CD14-positive monocyte (primary cell): ENCODE data around the gene NUP54. TPM values are rescaled to one million over a fixed set of nuclear protein-coding genes. Genes with fewer than 3 reads are reported as not detected.

ENCODE experiments used
- DNase-seq, 3 donors: peaks; one replicate each; pipeline ENCODE4 v3.0.0-alpha.2; 2011 to 2022
- H2AFZ ChIP-seq: 2 replicates; pipeline ENCODE4 v1.6.0; 2012; ENCODE audit warnings: mild to moderate bottlenecking, low read depth, low read length, inconsistent platforms; ENCODE audit not compliant: insufficient read depth, poor library complexity, severe bottlenecking
- H3K27ac ChIP-seq, 2 donors: 1 replicate in 1 of 2; 2 replicates in 1 of 2; pipeline ENCODE4 v1.5.1; 2012 to 2013; ENCODE audit warnings: low read length in 2 of 2, control low read depth in 1 of 2, inconsistent platforms in 1 of 2, low read depth in 1 of 2, mild to moderate bottlenecking in 1 of 2
- H3K27me3 ChIP-seq, 2 donors: one replicate each; pipeline versions ENCODE4 v1.6.0 to v1.6.1; 2011 to 2013; ENCODE audit warnings: low read length in 2 of 2; ENCODE audit not compliant: control insufficient read depth in 2 of 2, insufficient read depth in 2 of 2
- H3K36me3 ChIP-seq, 2 donors: replicated peaks in 1 of 2; 1 replicate in 1 of 2; 2 replicates in 1 of 2; pipeline versions ENCODE4 v1.5.1 to v1.6.1; 2012 to 2013; ENCODE audit warnings: low read length in 2 of 2, control low read depth in 1 of 2, inconsistent platforms in 1 of 2, mild to moderate bottlenecking in 1 of 2; ENCODE audit not compliant: insufficient read depth in 2 of 2, control insufficient read depth in 1 of 2
- H3K4me1 ChIP-seq, 2 donors: 1 replicate in 1 of 2; 2 replicates in 1 of 2; pipeline versions ENCODE4 v1.5.1 to v1.6.1; 2012 to 2013; ENCODE audit warnings: low read length in 2 of 2, control low read depth in 1 of 2, inconsistent platforms in 1 of 2, mild to moderate bottlenecking in 1 of 2, moderate library complexity in 1 of 2; ENCODE audit not compliant: insufficient read depth in 2 of 2, control insufficient read depth in 1 of 2
- H3K4me2 ChIP-seq: replicated peaks from 2 replicates; pipeline ENCODE3; 2012; ENCODE audit warnings: low read length, moderate library complexity, mild to moderate bottlenecking; ENCODE audit not compliant: poor library complexity, severe bottlenecking; ENCODE audit errors: extremely low read depth
- H3K4me3 ChIP-seq, 3 experiments: fragments of 200-600 bp in 1 of 3; sonication (generic) in 1 of 3; replicated peaks in 1 of 3; 1 replicate in 2 of 3; 2 replicates in 1 of 3; pipeline ENCODE4 v1.5.1; 2011 to 2013; ENCODE audit warnings: low read length in 3 of 3, mild to moderate bottlenecking in 3 of 3, control low read depth in 2 of 3, low read depth in 2 of 3, inconsistent platforms in 1 of 3, moderate library complexity in 1 of 3
- H3K79me2 ChIP-seq: 2 replicates; pipeline ENCODE4 v1.6.0; 2012; ENCODE audit warnings: mild to moderate bottlenecking, control low read depth, inconsistent platforms, low read length, moderate library complexity; ENCODE audit not compliant: insufficient read depth
- H3K9ac ChIP-seq: 2 replicates; pipeline ENCODE4 v1.6.0; 2017; ENCODE audit warnings: low read length, mild to moderate bottlenecking; ENCODE audit not compliant: insufficient read depth, poor library complexity, severe bottlenecking
- H3K9me3 ChIP-seq, 2 donors: replicated peaks in 1 of 2; 1 replicate in 1 of 2; 2 replicates in 1 of 2; pipeline versions ENCODE4 v1.5.1 to v1.6.1; 2012 to 2013; ENCODE audit warnings: low read length in 2 of 2, control low read depth in 1 of 2; ENCODE audit not compliant: control insufficient read depth in 1 of 2, insufficient read depth in 1 of 2
- H4K20me1 ChIP-seq: 2 replicates; pipeline ENCODE4 v1.6.0; 2012; ENCODE audit warnings: mild to moderate bottlenecking, low read length, control low read depth, moderate library complexity; ENCODE audit not compliant: insufficient read depth
- H3K27ac Mint-ChIP-seq, 7 donors: one replicate each; pipeline ENCODE4 v1.8.0; 2020; ENCODE audit warnings: mild to moderate bottlenecking in 7 of 7, mixed read lengths in 7 of 7, moderate library complexity in 6 of 7, inconsistent platforms in 2 of 7
- H3K27me3 Mint-ChIP-seq, 3 donors: one replicate each; pipeline ENCODE4 v1.8.0; 2021 to 2022; ENCODE audit warnings: low read depth in 3 of 3, mild to moderate bottlenecking in 3 of 3, mixed read lengths in 3 of 3, moderate library complexity in 3 of 3, inconsistent platforms in 1 of 3
- H3K36me3 Mint-ChIP-seq, 2 donors: one replicate each; pipeline ENCODE4 v1.8.0; 2020; ENCODE audit warnings: mixed read lengths in 2 of 2, inconsistent platforms in 1 of 2, mild to moderate bottlenecking in 1 of 2
- H3K4me1 Mint-ChIP-seq: one replicate; pipeline ENCODE4 v1.8.0; 2020; ENCODE audit warnings: mild to moderate bottlenecking, mixed read lengths
- H3K4me3 Mint-ChIP-seq, 2 donors: one replicate each; pipeline ENCODE4 v1.8.0; 2020; ENCODE audit warnings: mild to moderate bottlenecking in 2 of 2, mixed read lengths in 2 of 2, moderate library complexity in 1 of 2
- H3K9me3 Mint-ChIP-seq, 7 donors: one replicate each; pipeline ENCODE4 v1.8.0; 2020 to 2022; ENCODE audit warnings: mixed read lengths in 7 of 7, mild to moderate bottlenecking in 6 of 7, moderate library complexity in 6 of 7, inconsistent platforms in 2 of 7
- whole genome bisulfite sequencing: methylation state at CpG from one replicate; pipeline ENCODE4 v1.1.5; 2013; ENCODE audit warnings: missing lambda C conversion rate; ENCODE audit not compliant: insufficient coverage; 5-methylcytosine and 5-hydroxymethylcytosine counted together
- intact Hi-C, 2 donors: fragments of 100-400 bp; cut with micrococcal nuclease; formaldehyde crosslinking; loops; one replicate each; pipeline versions ENCODE4 v1.15.0 to v1.15.1; 2023
- polyA plus RNA-seq, 3 donors: library from polyadenylated mRNA; depleted of rRNA in 1 of 3; unstranded in 2 of 3; stranded (reverse) in 1 of 3; fragments of 300-500 nt in 2 of 3; fragments of >200 nt in 1 of 3; fragmentation: Illumina TruSeq in 2 of 3; gene quantifications; 1 replicate in 2 of 3; 2 replicates in 1 of 3; pipeline ENCODE4 v1.2.3, GENCODE V29; 2012 to 2021
- TF ChIP-seq, protein P1 (sequence below): fragments of 200-600 bp; IDR thresholded peaks from one replicate; pipeline ENCODE4 v1.8.0; 2022; ENCODE audit warnings: antibody characterized with exemption, mild to moderate bottlenecking

Gene NUP54
- polyA plus RNA-seq, 3 donors: 15.0 to 25.0 (median 16.2) TPM

DNA sequence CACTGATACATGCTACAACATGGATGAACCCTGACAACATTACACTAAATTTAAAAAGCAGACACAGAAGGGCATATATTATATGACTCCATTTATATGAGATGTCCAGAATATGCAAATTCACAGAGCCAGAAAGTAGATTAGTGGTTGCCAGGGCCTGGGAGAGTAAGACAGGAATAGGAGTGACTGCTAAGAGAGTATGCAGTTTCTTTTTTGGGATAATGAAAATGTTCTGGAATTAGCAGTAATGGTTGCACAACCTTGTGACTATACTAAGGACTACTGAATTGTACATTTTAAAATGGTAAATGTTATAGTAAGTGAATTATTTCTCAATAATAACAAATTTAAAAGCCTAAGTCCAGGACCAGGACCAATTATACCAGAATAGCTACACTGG is 29.5 kb upstream of the NUP54 start:
- TF ChIP-seq, protein P1, sequence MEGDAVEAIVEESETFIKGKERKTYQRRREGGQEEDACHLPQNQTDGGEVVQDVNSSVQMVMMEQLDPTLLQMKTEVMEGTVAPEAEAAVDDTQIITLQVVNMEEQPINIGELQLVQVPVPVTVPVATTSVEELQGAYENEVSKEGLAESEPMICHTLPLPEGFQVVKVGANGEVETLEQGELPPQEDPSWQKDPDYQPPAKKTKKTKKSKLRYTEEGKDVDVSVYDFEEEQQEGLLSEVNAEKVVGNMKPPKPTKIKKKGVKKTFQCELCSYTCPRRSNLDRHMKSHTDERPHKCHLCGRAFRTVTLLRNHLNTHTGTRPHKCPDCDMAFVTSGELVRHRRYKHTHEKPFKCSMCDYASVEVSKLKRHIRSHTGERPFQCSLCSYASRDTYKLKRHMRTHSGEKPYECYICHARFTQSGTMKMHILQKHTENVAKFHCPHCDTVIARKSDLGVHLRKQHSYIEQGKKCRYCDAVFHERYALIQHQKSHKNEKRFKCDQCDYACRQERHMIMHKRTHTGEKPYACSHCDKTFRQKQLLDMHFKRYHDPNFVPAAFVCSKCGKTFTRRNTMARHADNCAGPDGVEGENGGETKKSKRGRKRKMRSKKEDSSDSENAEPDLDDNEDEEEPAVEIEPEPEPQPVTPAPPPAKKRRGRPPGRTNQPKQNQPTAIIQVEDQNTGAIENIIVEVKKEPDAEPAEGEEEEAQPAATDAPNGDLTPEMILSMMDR: no peak
- H3K9me3 ChIP-seq: no peaks in the 10 kb centered on the region
- peaks cover 47% of the 10 kb centered on the region for H4K20me1 ChIP-seq
- no peak overlapping the region for H3K27ac ChIP-seq
- H3K79me2 ChIP-seq: no peaks in the 10 kb centered on the region
- no peak overlapping the region for H3K9ac ChIP-seq
- H3K4me3 ChIP-seq: no peak overlapping the region
- no peak overlapping the region for H3K27ac Mint-ChIP-seq
- no peaks in the 10 kb centered on the region for H3K9me3 Mint-ChIP-seq
- H3K4me1 ChIP-seq: no peaks in the 10 kb centered on the region
- H3K4me3 Mint-ChIP-seq: no peak overlapping the region
- peaks cover 60 to 63% of the 10 kb centered on the region in 2 donors for H3K36me3 Mint-ChIP-seq
- DNase-seq: no peak
- no peaks in the 10 kb centered on the region for H3K4me1 Mint-ChIP-seq
- H3K27me3 Mint-ChIP-seq: no peaks in the 10 kb centered on the region
- no peak overlapping the region for H3K4me2 ChIP-seq
- H2AFZ ChIP-seq: no peak overlapping the region
- H3K27me3 ChIP-seq: no peaks in the 10 kb centered on the region
- intact Hi-C loops: loop anchor here in 1 of 2 donors (5.0 to 10.0 kb wide), 2 partner anchors 205 to 327 kb away; no protein-coding TSS in a partner anchor
- H3K36me3 ChIP-seq: peaks cover 64 to 77% of the 10 kb centered on the region in 2 donors

DNA sequence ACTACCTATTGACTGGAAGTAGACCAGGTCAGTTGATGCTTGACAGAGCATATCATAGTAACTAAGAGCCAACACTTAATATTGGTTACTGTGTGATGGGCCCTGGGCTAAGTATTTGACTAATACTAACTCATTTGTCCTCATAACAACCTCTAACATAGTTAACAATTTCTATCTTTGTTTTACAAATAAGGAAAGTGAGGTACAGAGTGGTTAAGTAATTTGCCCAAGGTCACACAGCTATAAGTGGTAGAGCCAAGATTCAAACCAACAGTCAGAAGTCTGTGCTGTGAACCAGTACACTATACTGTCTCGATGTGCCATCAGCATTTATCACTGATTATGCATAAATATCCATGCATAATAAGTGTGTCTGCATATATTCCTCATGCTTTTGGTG is 27.1 kb upstream of the NUP54 start:
- Histone ChIP-seq H3K4me1 (no peaks in the 10 kb centered on the region), H3K4me3 (no peak overlapping the region), H3K4me2 (no peak overlapping the region), H2AFZ (no peak overlapping the region), H4K20me1 (peaks cover 30% of the 10 kb centered on the region), H3K27me3 (no peaks in the 10 kb centered on the region), H3K9me3 (no peaks in the 10 kb centered on the region), H3K27ac (no peak overlapping the region), H3K36me3 (peaks cover 79 to 91% of the 10 kb centered on the region in 2 donors), H3K79me2 (no peaks in the 10 kb centered on the region), H3K9ac (no peak overlapping the region)
- Mint-ChIP-seq H3K36me3 (peaks cover 73% of the 10 kb centered on the region in 2 donors), H3K4me1 (no peaks in the 10 kb centered on the region), H3K27me3 (no peaks in the 10 kb centered on the region), H3K4me3 (no peak overlapping the region), H3K9me3 (no peaks in the 10 kb centered on the region), H3K27ac (no peak overlapping the region)
- intact Hi-C loops: loop anchor here in 1 of 2 donors (5.0 to 10.0 kb wide), 2 partner anchors 207 to 329 kb away; no protein-coding TSS in a partner anchor
- TF ChIP-seq, protein P1: no peak
- no CpG with 5 or more reads among the region's 1 CpG for WGBS
- no peak for DNase-seq
